Large intestine (tissue), 3 donors: Measurements from ENCODE around the gene IKZF2. TPM values are rescaled to one million over a fixed set of nuclear protein-coding genes. Genes with fewer than 3 reads are reported as not detected.
"Not testable (repeated sequence)": the region's sequence is repeated elsewhere in the genome, so short reads cannot be mapped to it uniquely, and the experiment has no call there.

Experiments
- DNase-seq, 2 donors: peaks; one replicate each; pipeline versions ENCODE4 v3.0.0 to v3.0.0-alpha.2; 2013
- H3K27ac ChIP-seq: one replicate; pipeline ENCODE4 v1.5.1; 2013; ENCODE audit warnings: low read length
- H3K27me3 ChIP-seq: 2 replicates; pipeline ENCODE4 v1.6.1; 2013; ENCODE audit warnings: low read length; ENCODE audit not compliant: control insufficient read depth, insufficient read depth
- H3K36me3 ChIP-seq: 2 replicates; pipeline ENCODE4 v1.6.1; 2013; ENCODE audit warnings: low read length; ENCODE audit not compliant: control insufficient read depth, insufficient read depth
- H3K4me1 ChIP-seq: one replicate; pipeline ENCODE4 v1.6.1; 2013; ENCODE audit warnings: low read length; ENCODE audit not compliant: control insufficient read depth, insufficient read depth
- H3K4me3 ChIP-seq: one replicate; pipeline ENCODE4 v1.5.1; 2013; ENCODE audit warnings: low read length
- H3K9me3 ChIP-seq: one replicate; pipeline ENCODE4 v1.6.1; 2013; ENCODE audit warnings: mild to moderate bottlenecking, low read depth, low read length, moderate library complexity; ENCODE audit not compliant: control insufficient read depth
- WGBS: methylation state at CpG from one replicate; pipeline ENCODE4 v1.1.5; 2013; ENCODE audit warnings: low lambda C conversion rate; ENCODE audit not compliant: insufficient coverage; 5-methylcytosine and 5-hydroxymethylcytosine counted together
- polyA plus RNA-seq: library from polyadenylated mRNA; unstranded; fragments of 120-200 nt; gene quantifications from one replicate; pipeline ENCODE4 v1.2.1, GENCODE V29; 2013

Gene IKZF2
- polyA plus RNA-seq, 1 donor, result 3.2 TPM

GRCh38 chr2:213042262-213042661, 109.2 kb downstream of the IKZF2 start:
- H3K27me3 ChIP-seq, result no peaks in the 10 kb centered on the region
- no peak overlapping the region for H3K4me3 ChIP-seq
- H3K36me3 ChIP-seq, result no peaks in the 10 kb centered on the region
- no peak for DNase-seq
- H3K4me1 ChIP-seq, result no peaks in the 10 kb centered on the region
- H3K27ac ChIP-seq, result no peak overlapping the region
- WGBS, result no CpG with 5 or more reads among the region's 4 CpGs
- no peaks in the 10 kb centered on the region for H3K9me3 ChIP-seq

DNA sequence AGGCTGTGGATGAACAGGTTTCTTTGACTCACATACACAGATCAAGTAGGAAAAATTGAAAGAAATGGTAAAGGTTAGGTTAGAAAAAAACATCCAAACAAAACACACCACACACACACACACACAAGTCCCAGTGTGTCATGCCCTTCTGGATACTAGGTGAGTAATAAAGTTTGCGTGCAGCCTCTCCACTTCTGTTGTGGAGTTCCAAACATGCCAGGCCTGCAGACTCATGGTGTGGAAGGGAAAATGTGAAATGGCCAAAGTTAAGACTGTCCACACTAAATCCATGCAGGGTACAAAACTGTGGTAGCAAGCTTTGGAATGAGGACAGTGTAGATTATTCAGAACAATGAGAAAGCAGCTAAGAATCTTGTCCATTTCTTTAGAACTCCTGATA, 114.6 kb downstream of the IKZF2 start:
- no peaks in the 10 kb centered on the region for H3K36me3 ChIP-seq
- H3K4me3 ChIP-seq, result no peak overlapping the region
- H3K4me1 ChIP-seq, result no peaks in the 10 kb centered on the region
- H3K27me3 ChIP-seq, result no peaks in the 10 kb centered on the region
- H3K9me3 ChIP-seq, result no peaks in the 10 kb centered on the region
- no peak for DNase-seq
- 80% methylated on average over 1 of the region's 1 CpG for WGBS
- no peak overlapping the region for H3K27ac ChIP-seq

GRCh38 chr2:213034585-213034984, 116.8 kb downstream of the IKZF2 start:
- no peak for DNase-seq
- WGBS, result 80% methylated on average over 1 of the region's 3 CpGs
- H3K4me3 ChIP-seq, result no peak overlapping the region
- no peaks in the 10 kb centered on the region for H3K27me3 ChIP-seq
- H3K36me3 ChIP-seq, result no peaks in the 10 kb centered on the region
- H3K9me3 ChIP-seq, result no peaks in the 10 kb centered on the region
- no peaks in the 10 kb centered on the region for H3K4me1 ChIP-seq
- H3K27ac ChIP-seq, result no peak overlapping the region

DNA sequence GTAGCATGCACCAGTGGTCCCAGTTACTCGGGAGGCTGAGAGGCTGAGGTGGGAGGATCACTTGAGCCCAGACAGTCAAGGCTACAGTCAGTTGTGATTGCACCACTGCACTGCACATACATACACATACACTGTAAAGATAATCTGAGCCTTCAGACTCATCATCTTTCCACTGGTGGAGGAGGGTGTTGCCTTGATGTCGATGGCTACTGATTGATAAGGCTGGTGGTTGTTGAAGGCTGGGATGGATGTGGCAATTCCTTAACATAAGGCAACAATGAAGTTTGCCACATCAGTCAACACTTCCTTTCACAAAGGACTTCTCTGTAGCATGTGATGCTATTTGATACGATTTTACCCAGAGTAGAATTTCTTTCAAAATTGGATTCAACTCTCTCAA, 118.8 kb downstream of the IKZF2 start:
- no CpG with 5 or more reads among the region's 3 CpGs for WGBS
- no peak for DNase-seq
- Histone ChIP-seq H3K36me3 (no peaks in the 10 kb centered on the region), H3K27me3 (no peaks in the 10 kb centered on the region), H3K4me1 (no peaks in the 10 kb centered on the region), H3K9me3 (no peaks in the 10 kb centered on the region), H3K4me3 (no peak overlapping the region), H3K27ac (no peak overlapping the region)

- DNase-seq, result no peak
- Histone ChIP-seq H3K27ac (no peak overlapping the region), H3K27me3 (no peaks in the 10 kb centered on the region), H3K4me1 (no peaks in the 10 kb centered on the region), H3K9me3 (no peaks in the 10 kb centered on the region), H3K36me3 (no peaks in the 10 kb centered on the region), H3K4me3 (no peak overlapping the region)
- WGBS, result no CpG with 5 or more reads among the region's 2 CpGs
Observed at GRCh38 chr2:213022987-213023386, 128.4 kb downstream of the IKZF2 start.

DNA sequence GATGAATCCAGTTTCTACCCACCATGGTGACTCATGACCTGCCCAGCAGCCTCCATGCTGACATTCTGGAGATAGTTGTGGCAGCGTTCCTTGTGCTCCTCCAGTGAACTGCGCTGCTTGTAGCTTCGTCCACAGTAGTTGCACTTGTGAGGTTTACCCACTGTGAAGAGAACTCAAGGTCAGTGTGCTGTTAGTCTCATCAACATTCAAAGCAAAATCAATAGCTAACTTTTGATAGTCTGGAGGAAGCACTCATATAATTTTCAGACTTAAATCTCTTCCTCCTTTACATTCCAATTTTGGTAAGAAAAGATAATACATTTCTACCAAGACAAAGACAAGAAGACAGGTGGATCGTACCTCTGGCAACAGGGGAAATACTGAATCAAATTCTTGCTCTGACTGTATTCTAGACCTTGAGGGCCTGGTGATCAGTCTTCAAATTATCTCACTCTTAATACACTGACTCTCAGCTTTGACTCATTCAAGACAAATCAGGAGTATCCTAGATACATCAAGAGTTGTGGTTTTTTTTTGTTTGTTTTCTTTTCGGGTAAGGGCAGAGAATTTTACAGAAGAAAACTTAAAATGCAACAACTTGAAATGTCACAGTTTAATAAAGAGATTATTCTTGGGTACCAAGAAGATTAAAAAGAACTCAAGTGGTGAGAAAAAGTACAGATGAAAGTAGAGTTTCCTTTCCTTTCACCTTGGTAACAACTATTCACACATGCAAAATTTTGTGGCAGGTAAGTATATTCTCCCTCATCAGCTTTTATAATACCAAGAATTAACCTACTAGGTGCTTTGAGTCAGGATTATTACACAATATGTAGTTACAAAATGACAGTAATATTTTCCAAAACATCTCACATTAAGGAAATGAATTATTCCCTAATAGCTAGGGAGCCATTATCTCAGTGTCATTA, 129.2 kb downstream of the IKZF2 start:
- H3K36me3 ChIP-seq, result no peaks in the 10 kb centered on the region
- no peaks in the 10 kb centered on the region for H3K27me3 ChIP-seq
- no peaks in the 10 kb centered on the region for H3K4me1 ChIP-seq
- no peak overlapping the region for H3K27ac ChIP-seq
- H3K4me3 ChIP-seq, result no peak overlapping the region
- WGBS, result 100% methylated on average over 1 of the region's 5 CpGs
- H3K9me3 ChIP-seq, result no peaks in the 10 kb centered on the region
- no peak for DNase-seq

DNA sequence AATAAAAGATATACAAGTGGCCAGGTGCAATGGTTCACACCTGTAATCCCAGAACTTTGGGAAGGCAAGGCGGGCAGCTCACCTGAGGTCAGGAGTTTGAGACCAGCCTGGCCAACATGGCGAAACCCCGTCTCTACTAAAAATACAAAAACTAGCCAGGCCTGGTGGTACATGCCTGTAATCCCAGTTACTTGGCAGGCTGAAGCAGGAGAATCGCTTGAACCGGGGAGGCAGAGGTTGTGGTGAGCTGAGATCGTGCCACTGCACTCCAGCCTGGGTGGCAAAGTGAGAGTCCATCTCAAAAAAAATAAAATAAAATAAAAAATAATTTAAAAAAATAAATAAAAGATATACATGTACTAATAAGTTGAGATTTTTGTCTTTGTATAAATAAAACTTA, 130.5 kb downstream of the IKZF2 start:
- not testable (repeated sequence) for H3K27me3 ChIP-seq, DNase-seq, H3K27ac ChIP-seq, H3K4me1 ChIP-seq, H3K4me3 ChIP-seq, H3K36me3 ChIP-seq, H3K9me3 ChIP-seq
- no CpG with 5 or more reads among the region's 6 CpGs for WGBS

- H3K27me3 ChIP-seq, result no peaks in the 10 kb centered on the region
- DNase-seq, result no peak
- H3K4me1 ChIP-seq, result no peaks in the 10 kb centered on the region
- H3K4me3 ChIP-seq, result no peak overlapping the region
- H3K9me3 ChIP-seq, result no peaks in the 10 kb centered on the region
- H3K36me3 ChIP-seq, result no peaks in the 10 kb centered on the region
- no peak overlapping the region for H3K27ac ChIP-seq
- WGBS, result no CpG with 5 or more reads among the region's 3 CpGs
Observed at GRCh38 chr2:213020268-213020667, 131.1 kb downstream of the IKZF2 start.

DNA sequence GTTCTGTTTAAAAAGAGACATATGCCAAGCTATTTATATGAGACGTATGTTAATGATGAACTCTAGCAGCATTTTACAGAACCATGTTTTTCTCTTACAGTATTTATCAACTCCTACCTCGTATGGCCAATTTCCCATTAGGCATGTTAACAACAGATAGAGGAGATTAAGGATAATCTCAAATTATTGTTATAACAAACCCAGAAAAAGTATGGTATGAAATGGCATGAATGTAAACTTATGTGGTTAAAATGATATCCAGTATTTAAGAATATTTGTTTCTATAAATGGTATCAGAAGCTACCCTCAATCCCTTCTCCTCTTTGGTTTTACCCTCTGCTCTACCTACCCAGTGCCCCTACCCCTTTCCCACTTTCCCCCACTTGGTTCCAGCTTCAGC, 132.0 kb downstream of the IKZF2 start:
- no peak for DNase-seq
- Histone ChIP-seq H3K4me3 (no peak overlapping the region), H3K36me3 (no peaks in the 10 kb centered on the region), H3K27me3 (no peaks in the 10 kb centered on the region), H3K9me3 (no peaks in the 10 kb centered on the region), H3K27ac (no peak overlapping the region), H3K4me1 (no peaks in the 10 kb centered on the region)
- no CpG with 5 or more reads among the region's 2 CpGs for WGBS

- Histone ChIP-seq H3K4me1 (no peaks in the 10 kb centered on the region), H3K36me3 (no peaks in the 10 kb centered on the region), H3K27me3 (no peaks in the 10 kb centered on the region), H3K9me3 (no peaks in the 10 kb centered on the region), H3K4me3 (no peak overlapping the region), H3K27ac (no peak overlapping the region)
- no peak for DNase-seq
Observed at GRCh38 chr2:213018340-213018901, 133.0 kb downstream of the IKZF2 start.

GRCh38 chr2:213017404-213017803, 134.0 kb downstream of the IKZF2 start:
- Histone ChIP-seq H3K9me3 (no peaks in the 10 kb centered on the region), H3K4me3 (no peak overlapping the region), H3K36me3 (no peaks in the 10 kb centered on the region), H3K27me3 (no peaks in the 10 kb centered on the region), H3K4me1 (no peaks in the 10 kb centered on the region), H3K27ac (no peak overlapping the region)
- DNase-seq, result no peak
- no CpG with 5 or more reads among the region's 1 CpG for WGBS
